WTC11 (cell line): ENCODE measurements around the gene CLMN. TPM values are rescaled to one million over a fixed set of nuclear protein-coding genes. Genes with fewer than 3 reads are reported as not detected.

Experiments
- ATAC-seq: fragments of 200-7000 bp; cut with Tn5 transposase; 2 replicates; pipeline ENCODE4 v1.10.0; 2021; ENCODE audit warnings: mild to moderate bottlenecking, moderate library complexity
- CTCF ChIA-PET: fragments of 300-600 bp; sonication (Branson Sonifier 250); formaldehyde crosslinking; loops from one replicate; lab custom pipeline; 2021; ENCODE audit warnings: antibody characterized with exemption; lab: Charles Lee
- POLR2A ChIA-PET: fragments of 350-600 bp; sonication (Branson Sonifier 250); formaldehyde crosslinking; loops from one replicate; lab custom pipeline; 2021; ENCODE audit warnings: antibody characterized with exemption; lab: Charles Lee
- DNase-seq: peaks from one replicate; pipeline ENCODE4 v3.0.0; 2021; ENCODE audit warnings: low spot score
- H3K27ac Mint-ChIP-seq: 2 replicates; pipeline ENCODE4 v1.8.0; 2021; ENCODE audit warnings: mixed read lengths
- H3K27me3 Mint-ChIP-seq: 2 replicates; pipeline ENCODE4 v1.8.0; 2021; ENCODE audit warnings: low read depth, mild to moderate bottlenecking, moderate library complexity, mixed read lengths
- H3K36me3 Mint-ChIP-seq: 2 replicates; pipeline ENCODE4 v1.8.0; 2021; ENCODE audit warnings: mixed read lengths
- H3K4me1 Mint-ChIP-seq: 2 replicates; pipeline ENCODE4 v1.8.0; 2022; ENCODE audit warnings: mixed read lengths
- H3K4me3 Mint-ChIP-seq: 2 replicates; pipeline ENCODE4 v1.8.0; 2021; ENCODE audit warnings: mild to moderate bottlenecking, moderate library complexity, mixed read lengths
- H3K9me3 Mint-ChIP-seq: 2 replicates; pipeline ENCODE4 v1.8.0; 2021; ENCODE audit warnings: mixed read lengths
- CREB1 ChIP-seq: sonication (generic); formaldehyde crosslinking; IDR thresholded peaks from 2 replicates; pipeline ENCODE4 v1.8.0; 2023; ENCODE audit warnings: mild to moderate bottlenecking, missing genetic modification reagents
- FOXK1 ChIP-seq: sonication (generic); formaldehyde crosslinking; IDR thresholded peaks from 2 replicates; pipeline ENCODE4 v1.8.0; 2022; ENCODE audit warnings: mild to moderate bottlenecking, moderate library complexity, missing genetic modification reagents
- GRHL2 ChIP-seq: fragments of 250-450 bp; sonication (Bioruptor Pico); IDR thresholded peaks from 2 replicates; pipeline ENCODE4 v1.8.0; 2022; ENCODE audit warnings: mild to moderate bottlenecking, moderate library complexity; ENCODE audit not compliant: insufficient replicate concordance, severe bottlenecking
- IRF2 ChIP-seq: sonication (generic); formaldehyde crosslinking; IDR thresholded peaks from 2 replicates; pipeline ENCODE4 v1.8.0; 2022; ENCODE audit warnings: low read depth, missing genetic modification reagents, borderline replicate concordance
- JUN ChIP-seq: sonication (generic); formaldehyde crosslinking; IDR thresholded peaks from 2 replicates; pipeline ENCODE4 v1.8.0; 2023; ENCODE audit warnings: mild to moderate bottlenecking, missing genetic modification reagents
- KAT7 ChIP-seq: sonication (generic); formaldehyde crosslinking; IDR thresholded peaks from 2 replicates; pipeline ENCODE4 v1.8.1; 2023; ENCODE audit warnings: missing genetic modification reagents, mild to moderate bottlenecking, borderline replicate concordance
- PRRX2 ChIP-seq: fragments of 250-450 bp; sonication (Bioruptor Pico); IDR thresholded peaks from 2 replicates; pipeline ENCODE4 v1.8.0; 2021; ENCODE audit warnings: mild to moderate bottlenecking
- SMAD4 ChIP-seq: sonication (generic); formaldehyde crosslinking; IDR thresholded peaks from 2 replicates; pipeline ENCODE4 v1.8.0; 2022; ENCODE audit warnings: mild to moderate bottlenecking, missing genetic modification reagents
- SP1 ChIP-seq: sonication (generic); formaldehyde crosslinking; conservative IDR thresholded peaks from 2 replicates; pipeline ENCODE4 v1.8.1; 2022; ENCODE audit warnings: missing genetic modification reagents
- TEAD1 ChIP-seq: sonication (generic); formaldehyde crosslinking; IDR thresholded peaks from 2 replicates; pipeline ENCODE4 v1.8.0; 2022; ENCODE audit warnings: mild to moderate bottlenecking, missing genetic modification reagents
- TP53 ChIP-seq: sonication (generic); formaldehyde crosslinking; IDR thresholded peaks from 2 replicates; pipeline ENCODE4 v1.8.1; 2023; ENCODE audit warnings: mild to moderate bottlenecking, missing genetic modification reagents
- ZNF263 ChIP-seq: sonication (generic); formaldehyde crosslinking; IDR thresholded peaks from 2 replicates; pipeline ENCODE4 v1.8.1; 2022; ENCODE audit warnings: low read depth, mild to moderate bottlenecking, moderate library complexity, missing genetic modification reagents
- ZNF317 ChIP-seq: sonication (generic); formaldehyde crosslinking; IDR thresholded peaks from 2 replicates; pipeline ENCODE4 v1.8.1; 2023; ENCODE audit warnings: low read depth, mild to moderate bottlenecking, moderate library complexity, missing genetic modification reagents, borderline replicate concordance
- ZNF396 ChIP-seq: fragments of 250-450 bp; sonication (Bioruptor Pico); IDR thresholded peaks from 2 replicates; pipeline ENCODE4 v1.8.0; 2021; ENCODE audit warnings: mild to moderate bottlenecking, moderate library complexity, borderline replicate concordance
- total RNA-seq: library from RNA; stranded (reverse); gene quantifications from 3 replicates; pipeline ENCODE4 v1.2.3, GENCODE V29; 2021
- TF ChIP-seq, protein P1 (sequence below): sonication (generic); formaldehyde crosslinking; IDR thresholded peaks from 2 replicates; pipeline ENCODE4 v1.8.0; 2022; ENCODE audit warnings: mild to moderate bottlenecking, missing genetic modification reagents
- TF ChIP-seq, protein P2 (sequence below): sonication (generic); formaldehyde crosslinking; IDR thresholded peaks from 2 replicates; pipeline ENCODE4 v1.8.0; 2022; ENCODE audit warnings: mild to moderate bottlenecking, missing genetic modification reagents
- TF ChIP-seq, protein P3 (sequence below): sonication (generic); formaldehyde crosslinking; IDR thresholded peaks from 2 replicates; pipeline ENCODE4 v1.8.0; 2023; ENCODE audit warnings: missing genetic modification reagents, mild to moderate bottlenecking, borderline replicate concordance
- TF ChIP-seq, protein P4 (sequence below): sonication (generic); formaldehyde crosslinking; IDR thresholded peaks from 2 replicates; pipeline ENCODE4 v1.8.1; 2022; ENCODE audit warnings: mild to moderate bottlenecking, moderate library complexity, missing genetic modification reagents
- TF ChIP-seq, protein P5 (sequence below): fragments of 250-450 bp; sonication (Bioruptor Pico); IDR thresholded peaks from 2 replicates; pipeline ENCODE4 v2.1.2; 2022; ENCODE audit warnings: mild to moderate bottlenecking, moderate library complexity
- TF ChIP-seq, protein P6 (sequence below): fragments of 200-600 bp; IDR thresholded peaks from 2 replicates; pipeline ENCODE4 v1.8.0; 2022; ENCODE audit warnings: antibody characterized with exemption

The CLMN gene
- total RNA-seq, 1 experiment from 2014 or later, result 12.2 TPM

DNA sequence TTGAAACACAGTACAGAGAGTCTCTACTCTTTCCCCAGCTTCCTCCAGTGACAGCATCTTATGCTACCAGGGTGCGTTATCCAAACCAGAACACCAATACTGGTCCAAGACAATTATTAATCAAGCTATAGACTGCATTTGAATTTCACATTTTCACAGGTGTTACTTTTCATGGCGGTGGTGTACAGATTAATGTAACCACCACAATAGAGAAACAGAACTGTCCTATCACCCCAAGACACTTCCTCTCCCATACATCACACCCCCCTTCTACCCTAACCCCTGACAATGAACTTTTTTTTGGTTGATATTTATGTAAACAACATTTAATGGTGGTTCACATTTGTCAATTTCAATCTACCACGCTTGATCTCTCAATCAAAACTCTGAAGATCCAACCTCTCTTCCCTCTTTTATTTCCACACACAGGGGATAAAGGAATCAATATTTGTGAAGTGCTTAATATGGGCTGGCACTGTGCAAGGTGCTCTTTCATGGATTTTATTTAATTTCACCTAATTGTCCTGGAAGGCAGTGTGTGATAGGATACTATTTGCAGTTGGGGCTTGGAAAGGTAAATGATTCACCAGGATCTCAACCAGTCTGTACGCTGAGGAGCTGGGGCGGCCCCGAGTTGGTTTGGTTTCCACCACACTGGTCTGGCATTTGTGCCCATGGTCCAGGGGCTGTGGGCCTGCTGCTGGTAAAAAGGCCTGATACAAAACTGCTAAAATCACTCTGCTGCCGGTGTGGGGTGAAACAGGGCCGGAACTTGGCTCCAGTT lies 107.8 kb downstream of the CLMN start:
- peaks cover 12% of the 10 kb centered on the region for H3K27me3 Mint-ChIP-seq
- CTCF ChIA-PET, result no interaction called here
- no peak overlapping the region for H3K27ac Mint-ChIP-seq
- no peaks in the 10 kb centered on the region for H3K36me3 Mint-ChIP-seq
- TF ChIP-seq, protein P1, sequence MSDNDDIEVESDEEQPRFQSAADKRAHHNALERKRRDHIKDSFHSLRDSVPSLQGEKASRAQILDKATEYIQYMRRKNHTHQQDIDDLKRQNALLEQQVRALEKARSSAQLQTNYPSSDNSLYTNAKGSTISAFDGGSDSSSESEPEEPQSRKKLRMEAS (CRISPR knock-in tag), result no peak
- TF ChIP-seq KAT7 (CRISPR knock-in tag) (no peak), FOXK1 (CRISPR knock-in tag) (no peak), SMAD4 (no peak), ZNF396 (CRISPR knock-in tag) (no peak), SP1 (CRISPR knock-in tag) (no peak), PRRX2 (CRISPR knock-in tag) (no peak), CREB1 (no peak)
- TF ChIP-seq, protein P2, sequence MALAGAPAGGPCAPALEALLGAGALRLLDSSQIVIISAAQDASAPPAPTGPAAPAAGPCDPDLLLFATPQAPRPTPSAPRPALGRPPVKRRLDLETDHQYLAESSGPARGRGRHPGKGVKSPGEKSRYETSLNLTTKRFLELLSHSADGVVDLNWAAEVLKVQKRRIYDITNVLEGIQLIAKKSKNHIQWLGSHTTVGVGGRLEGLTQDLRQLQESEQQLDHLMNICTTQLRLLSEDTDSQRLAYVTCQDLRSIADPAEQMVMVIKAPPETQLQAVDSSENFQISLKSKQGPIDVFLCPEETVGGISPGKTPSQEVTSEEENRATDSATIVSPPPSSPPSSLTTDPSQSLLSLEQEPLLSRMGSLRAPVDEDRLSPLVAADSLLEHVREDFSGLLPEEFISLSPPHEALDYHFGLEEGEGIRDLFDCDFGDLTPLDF (CRISPR knock-in tag), result no peak
- TF ChIP-seq, protein P3, sequence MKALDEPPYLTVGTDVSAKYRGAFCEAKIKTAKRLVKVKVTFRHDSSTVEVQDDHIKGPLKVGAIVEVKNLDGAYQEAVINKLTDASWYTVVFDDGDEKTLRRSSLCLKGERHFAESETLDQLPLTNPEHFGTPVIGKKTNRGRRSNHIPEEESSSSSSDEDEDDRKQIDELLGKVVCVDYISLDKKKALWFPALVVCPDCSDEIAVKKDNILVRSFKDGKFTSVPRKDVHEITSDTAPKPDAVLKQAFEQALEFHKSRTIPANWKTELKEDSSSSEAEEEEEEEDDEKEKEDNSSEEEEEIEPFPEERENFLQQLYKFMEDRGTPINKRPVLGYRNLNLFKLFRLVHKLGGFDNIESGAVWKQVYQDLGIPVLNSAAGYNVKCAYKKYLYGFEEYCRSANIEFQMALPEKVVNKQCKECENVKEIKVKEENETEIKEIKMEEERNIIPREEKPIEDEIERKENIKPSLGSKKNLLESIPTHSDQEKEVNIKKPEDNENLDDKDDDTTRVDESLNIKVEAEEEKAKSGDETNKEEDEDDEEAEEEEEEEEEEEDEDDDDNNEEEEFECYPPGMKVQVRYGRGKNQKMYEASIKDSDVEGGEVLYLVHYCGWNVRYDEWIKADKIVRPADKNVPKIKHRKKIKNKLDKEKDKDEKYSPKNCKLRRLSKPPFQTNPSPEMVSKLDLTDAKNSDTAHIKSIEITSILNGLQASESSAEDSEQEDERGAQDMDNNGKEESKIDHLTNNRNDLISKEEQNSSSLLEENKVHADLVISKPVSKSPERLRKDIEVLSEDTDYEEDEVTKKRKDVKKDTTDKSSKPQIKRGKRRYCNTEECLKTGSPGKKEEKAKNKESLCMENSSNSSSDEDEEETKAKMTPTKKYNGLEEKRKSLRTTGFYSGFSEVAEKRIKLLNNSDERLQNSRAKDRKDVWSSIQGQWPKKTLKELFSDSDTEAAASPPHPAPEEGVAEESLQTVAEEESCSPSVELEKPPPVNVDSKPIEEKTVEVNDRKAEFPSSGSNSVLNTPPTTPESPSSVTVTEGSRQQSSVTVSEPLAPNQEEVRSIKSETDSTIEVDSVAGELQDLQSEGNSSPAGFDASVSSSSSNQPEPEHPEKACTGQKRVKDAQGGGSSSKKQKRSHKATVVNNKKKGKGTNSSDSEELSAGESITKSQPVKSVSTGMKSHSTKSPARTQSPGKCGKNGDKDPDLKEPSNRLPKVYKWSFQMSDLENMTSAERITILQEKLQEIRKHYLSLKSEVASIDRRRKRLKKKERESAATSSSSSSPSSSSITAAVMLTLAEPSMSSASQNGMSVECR (CRISPR knock-in tag), result no peak
- DNase-seq, result no peak
- no peaks in the 10 kb centered on the region for H3K9me3 Mint-ChIP-seq
- no peak overlapping the region for H3K4me3 Mint-ChIP-seq
- POLR2A ChIA-PET, result no interaction called here
- no peaks in the 10 kb centered on the region for H3K4me1 Mint-ChIP-seq
- no peak for ATAC-seq

DNA sequence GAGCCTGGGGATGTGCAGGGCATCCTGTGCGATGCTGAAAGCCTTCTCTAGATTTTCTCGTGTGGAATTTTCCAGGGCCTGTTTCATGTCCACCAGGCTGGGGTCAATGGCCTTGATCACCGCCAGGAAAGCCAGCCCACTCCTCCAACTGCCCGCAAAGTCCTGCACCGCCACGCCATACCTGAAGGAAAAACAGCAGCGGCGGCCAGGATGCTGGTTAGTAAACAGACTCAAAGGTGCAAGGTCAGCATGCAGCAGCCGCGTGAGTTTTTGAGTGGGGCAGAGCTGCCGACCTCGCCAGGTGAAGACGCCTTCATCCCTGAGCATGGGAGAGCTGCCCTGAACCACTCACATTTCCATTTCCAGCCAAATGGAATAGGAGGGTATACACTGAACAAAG lies 109.0 kb downstream of the CLMN start:
- ATAC-seq (no peak), DNase-seq (no peak)
- peaks cover 4% of the 10 kb centered on the region for H3K9me3 Mint-ChIP-seq
- no peak overlapping the region for H3K4me3 Mint-ChIP-seq
- H3K27me3 Mint-ChIP-seq, result no peaks in the 10 kb centered on the region; the same call in 1 of the 2 replicates
- H3K4me1 Mint-ChIP-seq, result no peaks in the 10 kb centered on the region
- ChIA-PET POLR2A (no interaction called here), CTCF (no interaction called here)
- TF ChIP-seq CREB1 (no peak), KAT7 (CRISPR knock-in tag) (no peak), JUN (no peak)
- no peaks in the 10 kb centered on the region for H3K36me3 Mint-ChIP-seq
- H3K27ac Mint-ChIP-seq, result no peak overlapping the region

DNA sequence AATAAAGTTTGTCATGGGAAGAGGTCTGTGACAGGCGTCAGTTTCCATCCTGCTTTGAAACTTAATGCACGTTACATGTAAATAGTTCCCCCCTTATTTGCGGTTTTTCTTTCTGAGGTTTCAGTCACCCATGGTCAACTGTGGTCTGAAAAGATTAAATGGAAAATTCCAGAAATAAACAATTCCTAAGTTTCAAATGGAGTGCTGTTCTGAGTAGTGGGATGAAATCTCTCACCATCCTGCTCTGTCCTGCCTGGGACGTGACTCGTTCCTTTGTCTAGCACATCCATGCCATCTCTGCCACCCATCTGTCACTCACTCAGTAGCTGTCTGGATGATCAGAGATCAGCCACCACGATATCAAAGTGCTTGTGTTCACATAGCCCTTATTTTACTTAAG lies 111.1 kb downstream of the CLMN start:
- no peak for ATAC-seq
- CTCF ChIA-PET, result no interaction called here
- no peak overlapping the region for H3K27ac Mint-ChIP-seq
- no peaks in the 10 kb centered on the region for H3K27me3 Mint-ChIP-seq
- peaks cover 20% of the 10 kb centered on the region for H3K9me3 Mint-ChIP-seq
- no peak overlapping the region for H3K4me3 Mint-ChIP-seq
- POLR2A ChIA-PET, result no interaction called here
- H3K4me1 Mint-ChIP-seq, result no peaks in the 10 kb centered on the region
- DNase-seq, result no peak
- peaks cover 17% of the 10 kb centered on the region for H3K36me3 Mint-ChIP-seq
- TF ChIP-seq, protein P4, sequence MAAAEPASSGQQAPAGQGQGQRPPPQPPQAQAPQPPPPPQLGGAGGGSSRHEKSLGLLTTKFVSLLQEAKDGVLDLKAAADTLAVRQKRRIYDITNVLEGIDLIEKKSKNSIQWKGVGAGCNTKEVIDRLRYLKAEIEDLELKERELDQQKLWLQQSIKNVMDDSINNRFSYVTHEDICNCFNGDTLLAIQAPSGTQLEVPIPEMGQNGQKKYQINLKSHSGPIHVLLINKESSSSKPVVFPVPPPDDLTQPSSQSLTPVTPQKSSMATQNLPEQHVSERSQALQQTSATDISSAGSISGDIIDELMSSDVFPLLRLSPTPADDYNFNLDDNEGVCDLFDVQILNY, result no peak
- TF ChIP-seq ZNF263 (no peak), IRF2 (CRISPR knock-in tag) (no peak), CREB1 (no peak), TP53 (CRISPR knock-in tag) (no peak), TEAD1 (CRISPR knock-in tag) (no peak), GRHL2 (no peak), ZNF317 (CRISPR knock-in tag) (no peak)
- TF ChIP-seq, protein P5, sequence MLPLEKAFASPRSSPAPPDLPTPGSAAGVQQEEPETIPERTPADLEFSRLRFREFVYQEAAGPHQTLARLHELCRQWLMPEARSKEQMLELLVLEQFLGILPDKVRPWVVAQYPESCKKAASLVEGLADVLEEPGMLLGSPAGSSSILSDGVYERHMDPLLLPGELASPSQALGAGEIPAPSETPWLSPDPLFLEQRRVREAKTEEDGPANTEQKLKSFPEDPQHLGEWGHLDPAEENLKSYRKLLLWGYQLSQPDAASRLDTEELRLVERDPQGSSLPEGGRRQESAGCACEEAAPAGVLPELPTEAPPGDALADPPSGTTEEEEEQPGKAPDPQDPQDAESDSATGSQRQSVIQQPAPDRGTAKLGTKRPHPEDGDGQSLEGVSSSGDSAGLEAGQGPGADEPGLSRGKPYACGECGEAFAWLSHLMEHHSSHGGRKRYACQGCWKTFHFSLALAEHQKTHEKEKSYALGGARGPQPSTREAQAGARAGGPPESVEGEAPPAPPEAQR (CRISPR knock-in tag), result no peak
- TF ChIP-seq, protein P6, sequence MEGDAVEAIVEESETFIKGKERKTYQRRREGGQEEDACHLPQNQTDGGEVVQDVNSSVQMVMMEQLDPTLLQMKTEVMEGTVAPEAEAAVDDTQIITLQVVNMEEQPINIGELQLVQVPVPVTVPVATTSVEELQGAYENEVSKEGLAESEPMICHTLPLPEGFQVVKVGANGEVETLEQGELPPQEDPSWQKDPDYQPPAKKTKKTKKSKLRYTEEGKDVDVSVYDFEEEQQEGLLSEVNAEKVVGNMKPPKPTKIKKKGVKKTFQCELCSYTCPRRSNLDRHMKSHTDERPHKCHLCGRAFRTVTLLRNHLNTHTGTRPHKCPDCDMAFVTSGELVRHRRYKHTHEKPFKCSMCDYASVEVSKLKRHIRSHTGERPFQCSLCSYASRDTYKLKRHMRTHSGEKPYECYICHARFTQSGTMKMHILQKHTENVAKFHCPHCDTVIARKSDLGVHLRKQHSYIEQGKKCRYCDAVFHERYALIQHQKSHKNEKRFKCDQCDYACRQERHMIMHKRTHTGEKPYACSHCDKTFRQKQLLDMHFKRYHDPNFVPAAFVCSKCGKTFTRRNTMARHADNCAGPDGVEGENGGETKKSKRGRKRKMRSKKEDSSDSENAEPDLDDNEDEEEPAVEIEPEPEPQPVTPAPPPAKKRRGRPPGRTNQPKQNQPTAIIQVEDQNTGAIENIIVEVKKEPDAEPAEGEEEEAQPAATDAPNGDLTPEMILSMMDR, result no peak
- TF ChIP-seq, protein P2 (CRISPR knock-in tag), result no peak
